Measurements from ENCODE around the gene DUSP15.

DUSP15 gene

GRCh38 chr20:31903627-31904386, 33.5 kb upstream of the DUSP15 start:
- TF ChIP-seq, protein P1, sequence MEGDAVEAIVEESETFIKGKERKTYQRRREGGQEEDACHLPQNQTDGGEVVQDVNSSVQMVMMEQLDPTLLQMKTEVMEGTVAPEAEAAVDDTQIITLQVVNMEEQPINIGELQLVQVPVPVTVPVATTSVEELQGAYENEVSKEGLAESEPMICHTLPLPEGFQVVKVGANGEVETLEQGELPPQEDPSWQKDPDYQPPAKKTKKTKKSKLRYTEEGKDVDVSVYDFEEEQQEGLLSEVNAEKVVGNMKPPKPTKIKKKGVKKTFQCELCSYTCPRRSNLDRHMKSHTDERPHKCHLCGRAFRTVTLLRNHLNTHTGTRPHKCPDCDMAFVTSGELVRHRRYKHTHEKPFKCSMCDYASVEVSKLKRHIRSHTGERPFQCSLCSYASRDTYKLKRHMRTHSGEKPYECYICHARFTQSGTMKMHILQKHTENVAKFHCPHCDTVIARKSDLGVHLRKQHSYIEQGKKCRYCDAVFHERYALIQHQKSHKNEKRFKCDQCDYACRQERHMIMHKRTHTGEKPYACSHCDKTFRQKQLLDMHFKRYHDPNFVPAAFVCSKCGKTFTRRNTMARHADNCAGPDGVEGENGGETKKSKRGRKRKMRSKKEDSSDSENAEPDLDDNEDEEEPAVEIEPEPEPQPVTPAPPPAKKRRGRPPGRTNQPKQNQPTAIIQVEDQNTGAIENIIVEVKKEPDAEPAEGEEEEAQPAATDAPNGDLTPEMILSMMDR (conservative IDR thresholded peaks at IDR 0.05) = no peak
- no peak for TF ChIP-seq ZFX (IDR thresholded peaks at IDR 0.05)

DNA sequence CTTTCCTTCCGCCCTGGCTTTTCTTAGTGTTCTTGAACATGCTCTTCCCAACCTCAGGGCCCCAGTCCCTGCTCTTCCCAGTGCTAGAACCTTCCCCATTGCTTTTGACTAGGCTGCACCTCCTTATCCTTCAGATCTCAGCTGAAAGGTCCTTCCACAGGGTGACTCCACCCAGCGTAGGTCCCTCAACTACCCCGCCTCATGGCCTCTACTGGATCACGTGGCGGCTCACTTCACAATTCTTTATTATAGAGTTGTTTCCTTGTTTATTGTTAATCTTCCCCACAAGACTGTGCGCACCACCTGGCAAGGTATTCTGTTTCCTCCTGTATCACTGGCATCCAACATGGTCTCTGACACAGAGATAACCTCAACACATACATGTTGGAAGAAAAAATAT, 31.3 kb upstream of the DUSP15 start:
- no peak overlapping the region for H3K27ac ChIP-seq
- TF ChIP-seq, protein P1 (conservative IDR thresholded peaks at IDR 0.05) = no peak
- no peak for TF ChIP-seq ZFX (IDR thresholded peaks at IDR 0.05)

More at GRCh38 chr20:31903627-31904386, 33.5 kb upstream of the DUSP15 start:
- H3K27ac ChIP-seq = no peak overlapping the region

DNA sequence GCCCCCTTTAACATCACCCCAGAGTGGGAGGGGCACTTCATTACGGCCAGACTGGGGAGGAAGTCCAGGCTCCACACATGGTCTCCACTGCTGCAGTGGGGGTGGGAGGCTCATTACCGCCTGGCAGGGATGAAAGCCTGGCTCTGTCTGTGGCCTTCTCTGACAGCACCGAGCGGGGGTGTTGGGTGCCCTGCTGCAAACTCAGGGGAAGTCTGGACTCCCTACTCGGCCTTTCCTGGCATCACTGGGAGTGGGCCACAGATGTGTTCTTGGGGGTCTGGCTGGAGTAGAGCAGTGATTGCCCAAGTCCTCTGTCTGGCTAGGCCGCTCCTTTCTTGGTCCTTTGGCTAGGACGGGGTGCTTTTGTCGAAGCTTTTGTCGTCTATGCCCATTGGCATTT, 27.2 kb upstream of the DUSP15 start:
- TF ChIP-seq ZFX (IDR thresholded peaks at IDR 0.05) = no peak
- TF ChIP-seq, protein P1 (conservative IDR thresholded peaks at IDR 0.05) = no peak
- H3K27ac ChIP-seq = no peak overlapping the region

- TF ChIP-seq, protein P1 (conservative IDR thresholded peaks at IDR 0.05) = no peak
- TF ChIP-seq ZFX (IDR thresholded peaks at IDR 0.05) = no peak
These were observed 25.7 kb upstream of the DUSP15 start for GRCh38 chr20:31896049-31896448.

DNA sequence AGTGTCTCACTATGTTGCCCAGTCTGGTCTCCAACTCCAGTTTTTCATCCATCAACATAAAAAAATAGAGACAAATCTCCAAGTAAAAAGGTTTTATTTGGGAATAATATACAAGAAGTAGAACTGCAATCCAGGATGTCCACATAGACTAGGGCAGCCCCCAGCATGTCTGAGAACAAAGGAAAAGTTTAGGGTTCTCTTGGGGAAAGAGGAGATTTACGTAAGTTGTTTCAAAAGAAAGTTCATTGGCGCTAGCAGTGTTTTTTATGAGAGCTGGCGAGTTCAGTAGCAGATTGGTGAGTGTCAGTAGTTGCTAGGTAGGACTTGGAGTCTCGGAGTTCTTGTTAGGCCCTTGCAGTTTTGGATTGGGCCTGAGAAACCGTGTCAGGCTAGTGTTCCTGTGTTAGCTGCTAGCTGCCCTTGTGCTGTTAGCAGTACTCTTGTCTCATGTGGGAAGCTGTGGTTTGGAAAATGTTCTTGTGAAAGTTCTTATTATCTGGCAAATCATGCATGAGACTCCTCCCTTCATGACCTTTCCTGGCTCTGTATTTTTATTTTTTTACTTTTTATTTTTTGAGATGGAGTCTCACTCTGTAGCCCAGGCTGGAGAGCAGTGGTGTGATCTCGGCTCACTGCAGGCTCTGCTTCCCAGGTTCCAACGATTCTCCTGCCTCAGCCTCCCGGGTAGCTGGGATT, 24.8 kb upstream of the DUSP15 start:
- no peak overlapping the region for H3K27ac ChIP-seq
- TF ChIP-seq, protein P1 (conservative IDR thresholded peaks at IDR 0.05) = no peak
- no peak for TF ChIP-seq ZFX (IDR thresholded peaks at IDR 0.05)

More at GRCh38 chr20:31896049-31896448, 25.7 kb upstream of the DUSP15 start:
- H3K27ac ChIP-seq = no peak overlapping the region

GRCh38 chr20:31890646-31891045, 20.3 kb upstream of the DUSP15 start:
- TF ChIP-seq, protein P1 (conservative IDR thresholded peaks at IDR 0.05) = no peak
- TF ChIP-seq ZFX (IDR thresholded peaks at IDR 0.05) = no peak
- no peak overlapping the region for H3K27ac ChIP-seq

GRCh38 chr20:31883829-31884228, 13.5 kb upstream of the DUSP15 start:
- H3K27ac ChIP-seq = no peak overlapping the region
- TF ChIP-seq, protein P1 (conservative IDR thresholded peaks at IDR 0.05) = no peak
- TF ChIP-seq ZFX (IDR thresholded peaks at IDR 0.05) = no peak

Measured in C4-2B (cell line).